ENCODE measurements around the gene NARF.

Gene NARF

DNA sequence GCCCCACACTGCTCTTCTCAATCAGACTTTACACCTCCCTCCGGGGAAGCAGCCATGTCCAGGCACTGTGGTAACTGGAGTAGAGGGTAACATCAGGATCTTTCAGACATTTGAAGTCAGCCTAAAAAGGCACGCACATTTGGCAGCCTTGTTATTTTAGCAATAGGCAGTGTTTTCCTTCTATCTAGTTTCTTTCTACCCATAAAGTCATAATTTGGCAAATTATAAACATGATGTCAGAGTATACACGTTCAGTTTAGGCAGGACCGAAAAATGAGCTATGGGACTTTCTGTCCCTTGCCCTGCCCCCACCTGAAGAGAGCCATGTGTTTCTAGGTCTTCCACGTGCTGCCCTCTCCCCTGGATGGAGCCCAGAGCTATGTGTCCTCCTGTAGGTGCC, 21.1 kb downstream of the NARF start:
- Histone ChIP-seq H3K4me2 (no peak overlapping the region), H3K4me3 (IDR thresholded peaks at IDR 0.05; ENCODE audit: insufficient read depth, low read depth, low read length) (no peak overlapping the region), H3K27me3 (ENCODE audit: insufficient read depth, low read depth) (no peaks in the 10 kb centered on the region), H3K4me1 (ENCODE audit: low read depth, poor library complexity, severe bottlenecking) (peaks cover 27% of the 10 kb centered on the region), H3K79me2 (ENCODE audit: insufficient read depth, low read depth) (no peaks in the 10 kb centered on the region), H3K36me3 (ENCODE audit: insufficient read depth) (no peaks in the 10 kb centered on the region; the same call in none of the 2 replicates), H3K9ac (no peak overlapping the region), H4K20me1 (ENCODE audit: insufficient read depth) (no peaks in the 10 kb centered on the region), H3K27ac (no peak overlapping the region), H2AFZ (ENCODE audit: low read depth) (no peak overlapping the region)
- TF ChIP-seq, protein P1, sequence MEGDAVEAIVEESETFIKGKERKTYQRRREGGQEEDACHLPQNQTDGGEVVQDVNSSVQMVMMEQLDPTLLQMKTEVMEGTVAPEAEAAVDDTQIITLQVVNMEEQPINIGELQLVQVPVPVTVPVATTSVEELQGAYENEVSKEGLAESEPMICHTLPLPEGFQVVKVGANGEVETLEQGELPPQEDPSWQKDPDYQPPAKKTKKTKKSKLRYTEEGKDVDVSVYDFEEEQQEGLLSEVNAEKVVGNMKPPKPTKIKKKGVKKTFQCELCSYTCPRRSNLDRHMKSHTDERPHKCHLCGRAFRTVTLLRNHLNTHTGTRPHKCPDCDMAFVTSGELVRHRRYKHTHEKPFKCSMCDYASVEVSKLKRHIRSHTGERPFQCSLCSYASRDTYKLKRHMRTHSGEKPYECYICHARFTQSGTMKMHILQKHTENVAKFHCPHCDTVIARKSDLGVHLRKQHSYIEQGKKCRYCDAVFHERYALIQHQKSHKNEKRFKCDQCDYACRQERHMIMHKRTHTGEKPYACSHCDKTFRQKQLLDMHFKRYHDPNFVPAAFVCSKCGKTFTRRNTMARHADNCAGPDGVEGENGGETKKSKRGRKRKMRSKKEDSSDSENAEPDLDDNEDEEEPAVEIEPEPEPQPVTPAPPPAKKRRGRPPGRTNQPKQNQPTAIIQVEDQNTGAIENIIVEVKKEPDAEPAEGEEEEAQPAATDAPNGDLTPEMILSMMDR (conservative IDR thresholded peaks at IDR 0.05; ENCODE audit: low read depth, low read length): no peak

DNA sequence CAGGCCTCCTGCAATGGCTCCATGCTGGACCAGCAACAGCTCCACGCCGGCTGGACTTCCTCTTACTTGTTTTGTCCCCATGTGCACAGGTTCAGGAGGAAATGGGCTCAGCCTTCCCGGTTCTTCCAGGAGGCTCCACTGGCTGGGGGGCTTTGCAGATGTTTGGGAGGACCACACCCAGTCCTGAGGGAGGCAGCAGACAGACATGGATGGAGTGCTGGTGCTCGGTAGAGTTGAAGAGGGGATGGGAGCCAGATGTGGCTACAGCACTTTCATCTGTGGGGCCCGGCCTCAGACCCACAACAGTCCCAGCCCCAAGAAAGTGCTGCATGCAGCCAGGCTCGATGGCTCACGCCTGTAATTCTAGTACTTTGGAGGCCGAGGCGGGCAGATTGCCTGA, 21.8 kb downstream of the NARF start:
- H3K4me1 ChIP-seq (ENCODE audit: low read depth, poor library complexity, severe bottlenecking): peaks cover 27% of the 10 kb centered on the region
- no peaks in the 10 kb centered on the region for H3K79me2 ChIP-seq (ENCODE audit: insufficient read depth, low read depth)
- H3K36me3 ChIP-seq (ENCODE audit: insufficient read depth): no peaks in the 10 kb centered on the region; the same call in 1 of the 2 replicates
- TF ChIP-seq, protein P1 (conservative IDR thresholded peaks at IDR 0.05; ENCODE audit: low read depth, low read length): no peak
- no peak overlapping the region for H3K27ac ChIP-seq
- no peaks in the 10 kb centered on the region for H4K20me1 ChIP-seq (ENCODE audit: insufficient read depth)
- H3K9ac ChIP-seq: no peak overlapping the region
- H3K4me3 ChIP-seq (IDR thresholded peaks at IDR 0.05; ENCODE audit: insufficient read depth, low read depth, low read length): no peak overlapping the region
- H2AFZ ChIP-seq (ENCODE audit: low read depth): no peak overlapping the region
- H3K27me3 ChIP-seq (ENCODE audit: insufficient read depth, low read depth): no peaks in the 10 kb centered on the region
- H3K4me2 ChIP-seq: no peak overlapping the region

DNA sequence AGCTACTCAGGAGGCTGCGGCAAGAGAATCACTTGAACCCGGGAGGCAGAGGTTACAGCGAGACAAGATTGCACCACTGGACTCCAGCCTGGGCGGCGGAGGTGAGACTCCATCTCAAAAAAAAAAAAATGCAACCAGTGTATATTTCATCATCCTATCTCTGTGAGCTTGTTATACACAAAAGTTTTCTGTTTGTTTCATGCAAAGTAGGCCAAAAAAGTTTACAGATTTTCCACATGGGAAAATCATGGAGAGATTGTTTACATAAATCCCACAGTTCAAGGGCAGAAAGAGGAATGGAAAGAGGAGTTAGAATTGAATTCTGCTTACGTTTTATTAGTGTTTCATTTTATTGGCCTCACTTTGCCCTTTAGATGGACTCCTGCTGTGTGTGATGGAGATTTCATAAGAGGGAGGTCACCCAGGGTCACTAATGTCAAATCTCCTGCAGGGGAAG, 24.7 kb downstream of the NARF start:
- no peaks in the 10 kb centered on the region for H3K79me2 ChIP-seq (ENCODE audit: insufficient read depth, low read depth)
- H3K4me1 ChIP-seq (ENCODE audit: low read depth, poor library complexity, severe bottlenecking): peaks cover 12% of the 10 kb centered on the region
- no peak overlapping the region for H2AFZ ChIP-seq (ENCODE audit: low read depth)
- no peaks in the 10 kb centered on the region for H4K20me1 ChIP-seq (ENCODE audit: insufficient read depth)
- no peak overlapping the region for H3K4me2 ChIP-seq
- H3K36me3 ChIP-seq (ENCODE audit: insufficient read depth): no peaks in the 10 kb centered on the region; the same call in 1 of the 2 replicates
- H3K4me3 ChIP-seq (IDR thresholded peaks at IDR 0.05; ENCODE audit: insufficient read depth, low read depth, low read length): no peak overlapping the region
- H3K27me3 ChIP-seq (ENCODE audit: insufficient read depth, low read depth): no peaks in the 10 kb centered on the region
- H3K27ac ChIP-seq: no peak overlapping the region
- H3K9ac ChIP-seq: no peak overlapping the region
- TF ChIP-seq, protein P1 (conservative IDR thresholded peaks at IDR 0.05; ENCODE audit: low read depth, low read length): no peak

DNA sequence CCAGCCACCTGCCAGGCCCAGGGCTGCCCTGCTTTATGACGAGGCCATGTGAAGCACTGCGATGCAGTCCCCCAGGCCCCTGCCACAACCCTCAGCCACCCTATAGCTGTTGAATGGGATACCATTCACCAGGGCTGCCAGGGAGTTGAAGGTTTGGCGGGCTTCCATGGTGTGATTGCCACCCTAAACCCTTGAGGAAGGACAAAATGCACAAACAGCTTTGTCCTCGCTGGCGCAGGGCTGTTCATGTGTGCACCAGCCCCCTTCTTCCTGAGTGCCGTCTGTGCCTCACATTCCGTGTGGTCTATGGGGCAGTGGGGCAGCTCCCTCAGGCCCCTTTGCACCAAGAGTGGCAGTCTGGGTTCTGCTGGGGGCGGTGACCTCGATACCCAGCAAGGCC, 25.3 kb downstream of the NARF start:
- Histone ChIP-seq H2AFZ (ENCODE audit: low read depth) (no peak overlapping the region), H3K79me2 (ENCODE audit: insufficient read depth, low read depth) (no peaks in the 10 kb centered on the region), H3K4me1 (ENCODE audit: low read depth, poor library complexity, severe bottlenecking) (peaks cover 6% of the 10 kb centered on the region), H3K9ac (no peak overlapping the region), H3K36me3 (ENCODE audit: insufficient read depth) (no peaks in the 10 kb centered on the region; the same call in 1 of the 2 replicates), H3K27ac (no peak overlapping the region), H4K20me1 (ENCODE audit: insufficient read depth) (no peaks in the 10 kb centered on the region), H3K4me3 (IDR thresholded peaks at IDR 0.05; ENCODE audit: insufficient read depth, low read depth, low read length) (no peak overlapping the region), H3K27me3 (ENCODE audit: insufficient read depth, low read depth) (no peaks in the 10 kb centered on the region), H3K4me2 (no peak overlapping the region)
- TF ChIP-seq, protein P1 (conservative IDR thresholded peaks at IDR 0.05; ENCODE audit: low read depth, low read length): no peak

Measured in KMS-11 (cell line).